ENCODE data around the gene STX1A. TPM values are rescaled to one million over a fixed set of nuclear protein-coding genes. Genes with fewer than 3 reads are reported as not detected.
"Not testable (repeated sequence)": the region's sequence is repeated elsewhere in the genome, so short reads cannot be mapped to it uniquely, and the experiment has no call there.

Gene STX1A
- total RNA-seq, 1 experiment from 2014 or later = 69.7 TPM

GRCh38 chr7:73736885-73737284, 17.4 kb upstream of the STX1A start:
- DNase-seq (ENCODE audit: low read depth) = no peak

- no peak for DNase-seq (ENCODE audit: low read depth)
Observed at GRCh38 chr7:73735528-73735905, 16.0 kb upstream of the STX1A start.

GRCh38 chr7:73734619-73735527, 15.4 kb upstream of the STX1A start:
- DNase-seq (ENCODE audit: low read depth) = peak; percentile 89

GRCh38 chr7:73732397-73732796, 12.9 kb upstream of the STX1A start:
- no peak for DNase-seq (ENCODE audit: low read depth)

- DNase-seq (ENCODE audit: low read depth) = no peak
Observed at GRCh38 chr7:73730485-73730884, 11.0 kb upstream of the STX1A start.

- no peak for DNase-seq (ENCODE audit: low read depth)
Observed at GRCh38 chr7:73728551-73728950, 9.1 kb upstream of the STX1A start.

- DNase-seq (ENCODE audit: low read depth) = no peak
Observed at GRCh38 chr7:73727952-73728351, 8.5 kb upstream of the STX1A start.

GRCh38 chr7:73726083-73726466, 6.6 kb upstream of the STX1A start:
- DNase-seq (ENCODE audit: low read depth) = no peak

- no peak for DNase-seq (ENCODE audit: low read depth)
Observed at GRCh38 chr7:73723813-73724212, 4.3 kb upstream of the STX1A start.

GRCh38 chr7:73722785-73723184, 3.3 kb upstream of the STX1A start:
- no peak for DNase-seq (ENCODE audit: low read depth)

GRCh38 chr7:73722182-73722581, 2.7 kb upstream of the STX1A start:
- not testable (repeated sequence) for DNase-seq (ENCODE audit: low read depth)

GRCh38 chr7:73721377-73721817, 1.9 kb upstream of the STX1A start:
- no peak for DNase-seq (ENCODE audit: low read depth)

GRCh38 chr7:73720443-73720842, 974 bp upstream of the STX1A start:
- DNase-seq (ENCODE audit: low read depth) = not testable (repeated sequence)

GRCh38 chr7:73719806-73720169, 319 bp upstream of the STX1A start:
- DNase-seq (ENCODE audit: low read depth) = no peak

- no peak for DNase-seq (ENCODE audit: low read depth)
Observed at GRCh38 chr7:73718438-73718881, 1.0 kb downstream of the STX1A start.

GRCh38 chr7:73717991-73718405, 1.5 kb downstream of the STX1A start:
- DNase-seq (ENCODE audit: low read depth) = peak; percentile 99

- DNase-seq (ENCODE audit: low read depth) = no peak
Observed at GRCh38 chr7:73717025-73717807, 2.3 kb downstream of the STX1A start.

- DNase-seq (ENCODE audit: low read depth) = no peak
Observed at GRCh38 chr7:73716318-73716890, 3.1 kb downstream of the STX1A start.

- DNase-seq (ENCODE audit: low read depth) = peak; percentile 100
Observed at GRCh38 chr7:73715648-73716317, 3.7 kb downstream of the STX1A start.

- DNase-seq (ENCODE audit: low read depth) = not testable (repeated sequence)
Observed at GRCh38 chr7:73713319-73713718, 6.2 kb downstream of the STX1A start.

- DNase-seq (ENCODE audit: low read depth) = no peak
Observed at GRCh38 chr7:73712773-73713172, 6.7 kb downstream of the STX1A start.
